Panc1 (cell line): ENCODE results near the gene NOP56. TPM values are rescaled to one million over a fixed set of nuclear protein-coding genes. Genes with fewer than 3 reads are reported as not detected.
A peak's percentile ranks its signal among the peaks of the same experiment; 100 is the strongest.

ENCODE experiments used
- ATAC-seq: fragments of 200-7000 bp; cut with Tn5 transposase; 2 replicates; pipeline ENCODE4 v1.9.1; 2020; ENCODE audit warnings: mild to moderate bottlenecking, moderate library complexity
- BruUV-seq: library from RNA; stranded (reverse); fragments of 400-500 nt; replicated peaks from 2 replicates; lab custom pipeline; 2021; lab: Mats Ljungman, UMichigan
- CTCF ChIA-PET: fragments of 300-600 bp; sonication (Branson Sonifier 250); formaldehyde crosslinking; loops from one replicate; lab custom pipeline; 2022; ENCODE audit warnings: antibody characterized with exemption; lab: Charles Lee
- POLR2A ChIA-PET: fragments of 300-600 bp; sonication (Branson Sonifier 250); formaldehyde crosslinking; loops from one replicate; lab custom pipeline; 2022; ENCODE audit warnings: antibody characterized with exemption; lab: Charles Lee
- DNase-seq: peaks from one replicate; pipeline ENCODE4 v3.0.0-alpha.2; 2010; ENCODE audit warnings: low read depth, low spot score
- H3K27ac ChIP-seq: 2 replicates; pipeline ENCODE4 v1.5.1; 2011; ENCODE audit warnings: mild to moderate bottlenecking, low read length, inconsistent platforms
- H3K27me3 ChIP-seq: fragments of 200-500 bp; sonication (Bioruptor generic); 2 replicates; pipeline ENCODE4 v1.6.0; 2014; ENCODE audit warnings: low read length, inconsistent platforms; ENCODE audit not compliant: control insufficient read depth, insufficient read depth
- H3K36me3 ChIP-seq: fragments of 200-500 bp; sonication (Bioruptor generic); 2 replicates; pipeline ENCODE4 v1.5.1; 2014; ENCODE audit warnings: inconsistent platforms, mild to moderate bottlenecking, low read length, moderate library complexity; ENCODE audit not compliant: control insufficient read depth, insufficient read depth
- H3K4me1 ChIP-seq: 2 replicates; pipeline ENCODE4 v1.5.1; 2011; ENCODE audit warnings: inconsistent platforms, mild to moderate bottlenecking, low read length, moderate library complexity; ENCODE audit not compliant: control insufficient read depth, insufficient read depth
- H3K4me3 ChIP-seq, 2 experiments: 2 replicates each; pipeline ENCODE4 v1.5.1; 2011 to 2012; ENCODE audit warnings: low read depth in 2 of 2, low read length in 2 of 2, mild to moderate bottlenecking in 2 of 2, inconsistent platforms in 1 of 2, moderate library complexity in 1 of 2
- H3K9me3 ChIP-seq: fragments of 200-500 bp; sonication (Bioruptor generic); 2 replicates; pipeline ENCODE4 v1.5.1; 2014; ENCODE audit warnings: low read depth, mild to moderate bottlenecking, inconsistent platforms, low read length, moderate library complexity; ENCODE audit not compliant: control insufficient read depth, insufficient read depth
- POLR2AphosphoS5 ChIP-seq: IDR thresholded peaks from 2 replicates; pipeline ENCODE4 v1.6.1; 2012; ENCODE audit warnings: mild to moderate bottlenecking, low read depth, low read length, moderate library complexity
- REST ChIP-seq, 2 experiments: IDR thresholded peaks; 2 replicates each; pipeline ENCODE4 v1.6.1; 2011 to 2012; ENCODE audit warnings: low read depth in 2 of 2, control low read depth in 1 of 2, low read length in 1 of 2, mild to moderate bottlenecking in 1 of 2, moderate library complexity in 1 of 2; ENCODE audit not compliant: insufficient read depth in 1 of 2
- SIN3A ChIP-seq: IDR thresholded peaks from 2 replicates; pipeline ENCODE4 v1.6.1; 2012; ENCODE audit warnings: low read depth, mild to moderate bottlenecking, low read length, moderate library complexity, borderline replicate concordance; ENCODE audit not compliant: insufficient read depth
- TCF7L2 ChIP-seq: IDR thresholded peaks from 2 replicates; pipeline ENCODE4 v1.6.1; 2011; ENCODE audit warnings: mild to moderate bottlenecking, low read depth, low read length, inconsistent platforms
- in situ Hi-C: cut with HindIII; loops from 2 replicates; pipeline ENCODE4 v1.10.0; 2016; ENCODE audit warnings: low sequenced_read_pairs, low pct_unique_long_range_greater_than_20kb
- intact Hi-C: fragments of 100-400 bp; cut with micrococcal nuclease; formaldehyde crosslinking; loops from one replicate; pipeline ENCODE4 v1.10.0; 2022; ENCODE audit not compliant: unreplicated experiment
- total RNA-seq: library from RNA; stranded (reverse); gene quantifications from one replicate; pipeline ENCODE4 v1.2.1, GENCODE V29; 2021; ENCODE audit not compliant: unreplicated experiment
- TF ChIP-seq, protein P1 (sequence below): fragments of 450-650 bp; IDR thresholded peaks from 2 replicates; pipeline ENCODE4 v1.5.1; 2017; ENCODE audit warnings: mild to moderate bottlenecking

The NOP56 gene
- total RNA-seq, 1 experiment from 2014 or later: 354 TPM

GRCh38 chr20:2643708-2644107 is 8.7 kb upstream of the NOP56 start:
- no peak for DNase-seq
- BruUV-seq: no TSS peak

DNA sequence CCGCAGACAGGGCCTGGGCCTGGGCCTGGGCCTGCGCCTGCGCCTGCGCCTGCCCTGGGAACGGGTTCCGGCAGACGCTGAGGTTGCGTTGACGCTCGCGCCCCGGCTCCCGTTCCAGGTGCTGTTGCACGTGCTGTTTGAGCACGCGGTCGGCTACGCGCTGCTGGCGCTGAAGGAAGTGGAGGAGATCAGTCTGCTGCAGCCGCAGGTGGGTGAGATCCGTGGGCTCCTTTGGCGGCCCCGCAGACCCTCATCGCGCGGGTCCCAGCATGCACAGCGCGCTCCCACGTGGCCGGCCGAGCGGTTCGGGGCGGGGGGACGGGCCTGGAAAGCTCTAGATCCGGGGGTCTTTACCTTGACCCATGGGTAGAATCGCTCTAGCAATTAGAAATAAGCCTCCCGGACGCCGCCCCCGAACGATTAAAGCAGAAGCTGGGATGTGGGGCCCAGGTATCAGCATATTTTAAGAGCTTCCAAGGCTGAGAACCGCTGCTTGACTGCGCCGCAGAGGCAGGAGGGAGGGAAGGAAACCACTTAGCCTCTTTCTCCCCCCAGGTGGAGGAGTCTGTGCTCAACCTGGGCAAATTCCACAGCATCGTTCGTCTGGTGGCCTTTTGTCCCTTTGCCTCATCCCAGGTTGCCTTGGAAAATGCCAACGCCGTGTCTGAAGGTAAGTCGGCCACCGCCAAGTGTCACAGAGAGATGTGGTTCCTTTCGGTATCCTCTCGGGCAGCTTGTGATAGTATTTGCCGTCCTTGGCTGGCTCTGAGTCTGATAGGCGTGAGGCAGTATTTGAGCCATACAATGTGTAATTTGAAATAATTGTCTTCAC is 508 bp downstream of the NOP56 start:
- Histone ChIP-seq H3K4me1 (peaks cover 16% of the 10 kb centered on the region), H3K4me3 (peak overlapping the region; percentile 80 to 99), H3K27ac (peak overlapping the region; percentile 88), H3K27me3 (no peaks in the 10 kb centered on the region), H3K36me3 (peaks cover 34% of the 10 kb centered on the region), H3K9me3 (no peaks in the 10 kb centered on the region)
- intact Hi-C loops: no loop called here
- in situ Hi-C loops: no loop called here
- no peak for DNase-seq
- TF ChIP-seq REST (IDR thresholded peaks at IDR 0.05; ENCODE audit: insufficient read depth in 1 of 2, low read depth in 2 of 2, low read length in 1 of 2) (0 out of 4 replicates have a peak, but pooled peaks of 1 of the 2 experiments have one; percentile 32), TCF7L2 (no peak), SIN3A (0 out of 2 replicates have a peak, but pooled peaks have one; percentile 17)
- ChIA-PET POLR2A (interaction anchor here (0.6 to 1.2 kb wide), 5 partner anchors 11 to 209 kb away, joined by 3 to 8 read pairs (median 3); partner anchors contain the start of gene IDH3B), CTCF (interaction anchor here (0.6 kb wide), 1 partner anchor 445 kb away, joined by 4 read pairs; no protein-coding TSS in a partner anchor)
- BruUV-seq: TSS peak; percentile 73
- ATAC-seq: peak; percentile 56

More at GRCh38 chr20:2643708-2644107, 8.7 kb upstream of the NOP56 start:
- Histone ChIP-seq H3K27ac (no peak overlapping the region), H3K36me3 (no peaks in the 10 kb centered on the region), H3K27me3 (no peaks in the 10 kb centered on the region), H3K4me1 (no peaks in the 10 kb centered on the region), H3K4me3 (no peak overlapping the region), H3K9me3 (no peaks in the 10 kb centered on the region)
- intact Hi-C loops (no loop called here), in situ Hi-C loops (no loop called here)
- CTCF ChIA-PET: no interaction called here
- no peak for TF ChIP-seq POLR2AphosphoS5
- TF ChIP-seq TCF7L2: no peak
- TF ChIP-seq REST (IDR thresholded peaks at IDR 0.05; ENCODE audit: insufficient read depth in 1 of 2, low read depth in 2 of 2, low read length in 1 of 2): no peak
- no peak for TF ChIP-seq SIN3A
- TF ChIP-seq, protein P1, sequence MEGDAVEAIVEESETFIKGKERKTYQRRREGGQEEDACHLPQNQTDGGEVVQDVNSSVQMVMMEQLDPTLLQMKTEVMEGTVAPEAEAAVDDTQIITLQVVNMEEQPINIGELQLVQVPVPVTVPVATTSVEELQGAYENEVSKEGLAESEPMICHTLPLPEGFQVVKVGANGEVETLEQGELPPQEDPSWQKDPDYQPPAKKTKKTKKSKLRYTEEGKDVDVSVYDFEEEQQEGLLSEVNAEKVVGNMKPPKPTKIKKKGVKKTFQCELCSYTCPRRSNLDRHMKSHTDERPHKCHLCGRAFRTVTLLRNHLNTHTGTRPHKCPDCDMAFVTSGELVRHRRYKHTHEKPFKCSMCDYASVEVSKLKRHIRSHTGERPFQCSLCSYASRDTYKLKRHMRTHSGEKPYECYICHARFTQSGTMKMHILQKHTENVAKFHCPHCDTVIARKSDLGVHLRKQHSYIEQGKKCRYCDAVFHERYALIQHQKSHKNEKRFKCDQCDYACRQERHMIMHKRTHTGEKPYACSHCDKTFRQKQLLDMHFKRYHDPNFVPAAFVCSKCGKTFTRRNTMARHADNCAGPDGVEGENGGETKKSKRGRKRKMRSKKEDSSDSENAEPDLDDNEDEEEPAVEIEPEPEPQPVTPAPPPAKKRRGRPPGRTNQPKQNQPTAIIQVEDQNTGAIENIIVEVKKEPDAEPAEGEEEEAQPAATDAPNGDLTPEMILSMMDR: no peak
- no peak for ATAC-seq
- POLR2A ChIA-PET: interaction anchor here (0.6 kb wide), 2 partner anchors 8 to 115 kb away, joined by 3 to 4 read pairs; no protein-coding TSS in a partner anchor
